Chondrocyte (in vitro differentiated cells): ENCODE measurements around the gene NCKAP1. TPM values are rescaled to one million over a fixed set of nuclear protein-coding genes. Genes with fewer than 3 reads are reported as not detected.
A peak's percentile ranks its signal among the peaks of the same experiment; 100 is the strongest.

ENCODE experiments used
- DNase-seq: peaks from one replicate; pipeline ENCODE4 v3.0.0; 2021; ENCODE audit warnings: mixed read lengths, low spot score
- H3K27ac Mint-ChIP-seq: one replicate; pipeline ENCODE4 v1.8.0; 2021; ENCODE audit warnings: mild to moderate bottlenecking, moderate library complexity, mixed read lengths; ENCODE audit not compliant: unreplicated experiment
- H3K27me3 Mint-ChIP-seq: 2 replicates; pipeline ENCODE4 v1.8.0; 2021; ENCODE audit warnings: low read depth, mixed read lengths
- H3K36me3 Mint-ChIP-seq: 2 replicates; pipeline ENCODE4 v1.8.0; 2021; ENCODE audit warnings: low read depth, mixed read lengths
- H3K4me1 Mint-ChIP-seq: 2 replicates; pipeline ENCODE4 v1.8.0; 2021; ENCODE audit warnings: low read depth, mild to moderate bottlenecking, mixed read lengths
- H3K4me3 Mint-ChIP-seq: one replicate; pipeline ENCODE4 v1.8.0; 2021; ENCODE audit warnings: mild to moderate bottlenecking, moderate library complexity, mixed read lengths; ENCODE audit not compliant: unreplicated experiment
- H3K9me3 Mint-ChIP-seq: 2 replicates; pipeline ENCODE4 v1.8.0; 2021; ENCODE audit warnings: low read depth, mixed read lengths
- CTCF ChIP-seq: fragments of 200-600 bp; sonication (generic); IDR thresholded peaks from 2 replicates; pipeline ENCODE4 v1.5.0; 2021; ENCODE audit warnings: antibody characterized with exemption, mild to moderate bottlenecking, moderate library complexity
- total RNA-seq: library from RNA; stranded (reverse); gene quantifications from 3 replicates; pipeline ENCODE4 v1.2.1, GENCODE V29; 2021

NCKAP1 gene
- total RNA-seq, 1 donor from 2014 or later, result 189 TPM

- no peak for TF ChIP-seq CTCF
- Mint-ChIP-seq H3K4me1 (peaks cover 47% of the 10 kb centered on the region), H3K9me3 (no peaks in the 10 kb centered on the region), H3K36me3 (no peaks in the 10 kb centered on the region), H3K27ac (no peak overlapping the region), H3K4me3 (peak overlapping the region; percentile 80), H3K27me3 (no peaks in the 10 kb centered on the region)
- no peak for DNase-seq
Observed at GRCh38 chr2:182867426-182868053, 170.7 kb downstream of the NCKAP1 start.

- H3K36me3 Mint-ChIP-seq, result no peaks in the 10 kb centered on the region
- H3K27ac Mint-ChIP-seq, result peak within 1 kb of the TSS; percentile 77
- H3K27me3 Mint-ChIP-seq, result no peaks in the 10 kb centered on the region
- H3K4me3 Mint-ChIP-seq, result peak within 1 kb of the TSS; percentile 80
- TF ChIP-seq CTCF, result peak; percentile 31
- H3K4me1 Mint-ChIP-seq, result peaks cover 55% of the 10 kb centered on the region
- DNase-seq, result peak; percentile 92
- H3K9me3 Mint-ChIP-seq, result no peaks in the 10 kb centered on the region
Observed at GRCh38 chr2:182866461-182867406, 171.5 kb downstream of the NCKAP1 start, which contains the start of gene FRZB. FRZB (minus strand) TSS chr2:182866637; CDS start chr2:182866552, 85 bp downstream.

- Mint-ChIP-seq H3K9me3 (no peaks in the 10 kb centered on the region), H3K4me1 (peaks cover 59% of the 10 kb centered on the region), H3K27me3 (no peaks in the 10 kb centered on the region), H3K27ac (no peak overlapping the region), H3K4me3 (peak overlapping the region; percentile 80), H3K36me3 (no peaks in the 10 kb centered on the region)
- peak; percentile 79 for DNase-seq
- no peak for TF ChIP-seq CTCF
Observed at GRCh38 chr2:182866095-182866460, 172.2 kb downstream of the NCKAP1 start.

GRCh38 chr2:182864949-182865570, 173.2 kb downstream of the NCKAP1 start:
- no peaks in the 10 kb centered on the region for H3K9me3 Mint-ChIP-seq
- DNase-seq, result no peak
- no peak overlapping the region for H3K4me3 Mint-ChIP-seq
- no peak for TF ChIP-seq CTCF
- H3K4me1 Mint-ChIP-seq, result peaks cover 59% of the 10 kb centered on the region
- H3K36me3 Mint-ChIP-seq, result peaks cover 2% of the 10 kb centered on the region
- H3K27ac Mint-ChIP-seq, result no peak overlapping the region
- H3K27me3 Mint-ChIP-seq, result no peaks in the 10 kb centered on the region

GRCh38 chr2:182863642-182864041, 174.6 kb downstream of the NCKAP1 start:
- Mint-ChIP-seq H3K9me3 (no peaks in the 10 kb centered on the region), H3K27me3 (no peaks in the 10 kb centered on the region), H3K36me3 (peaks cover 2% of the 10 kb centered on the region), H3K27ac (no peak overlapping the region), H3K4me1 (peaks cover 59% of the 10 kb centered on the region), H3K4me3 (no peak overlapping the region)
- TF ChIP-seq CTCF, result no peak
- no peak for DNase-seq
